Activated CD8-positive, alpha-beta memory T cell treated with anti-CD3 and anti-CD28 coated beads, Interleukin-2, amount 50 U/mL, for 48 hours (primary cell): ENCODE data around the gene TNFRSF4.
"Not testable (repeated sequence)": the region's sequence is repeated elsewhere in the genome, so short reads cannot be mapped to it uniquely, and the experiment has no call there.

Experiments used
- DNase-seq: peaks from one replicate; pipeline ENCODE4 v3.0.0-alpha.2; 2020

The TNFRSF4 gene

GRCh38 chr1:1181129-1181937 lies 32.6 kb downstream of the TNFRSF4 start:
- DNase-seq = no peak

GRCh38 chr1:1179983-1180861 lies 33.7 kb downstream of the TNFRSF4 start:
- no peak for DNase-seq

- DNase-seq = no peak
Measured at GRCh38 chr1:1179346-1179982, 34.5 kb downstream of the TNFRSF4 start.

GRCh38 chr1:1178794-1179331 lies 35.1 kb downstream of the TNFRSF4 start:
- DNase-seq = no peak

- DNase-seq = no peak
Measured at GRCh38 chr1:1177452-1178206, 36.3 kb downstream of the TNFRSF4 start.

- no peak for DNase-seq
Measured at GRCh38 chr1:1176931-1177330, 37.0 kb downstream of the TNFRSF4 start.

- DNase-seq = not testable (repeated sequence)
Measured at GRCh38 chr1:1176063-1176761, 37.7 kb downstream of the TNFRSF4 start.

GRCh38 chr1:1175221-1176062 lies 38.5 kb downstream of the TNFRSF4 start:
- DNase-seq = no peak

- no peak for DNase-seq
Measured at GRCh38 chr1:1173793-1174415, 40.0 kb downstream of the TNFRSF4 start, which contains the start of gene TTLL10. TSS of gene TTLL10 (plus strand) at chr1:1173880. CDS start at chr1:1179216, 5,336 bp downstream.

GRCh38 chr1:1173061-1173792 lies 40.7 kb downstream of the TNFRSF4 start:
- DNase-seq = no peak

GRCh38 chr1:1171546-1172340 lies 42.2 kb downstream of the TNFRSF4 start:
- DNase-seq = no peak

GRCh38 chr1:1171161-1171545 lies 42.8 kb downstream of the TNFRSF4 start:
- DNase-seq = no peak

GRCh38 chr1:1170215-1171091 lies 43.5 kb downstream of the TNFRSF4 start:
- no peak for DNase-seq

- DNase-seq = no peak
Measured at GRCh38 chr1:1169429-1170214, 44.3 kb downstream of the TNFRSF4 start.

- no peak for DNase-seq
Measured at GRCh38 chr1:1168451-1169411, 45.2 kb downstream of the TNFRSF4 start.
